Peyer's patch (tissue), 4 donors: ENCODE results near the gene SERGEF. TPM values are rescaled to one million over a fixed set of nuclear protein-coding genes. Genes with fewer than 3 reads are reported as not detected.
A peak's percentile ranks its signal among the peaks of the same experiment; 100 is the strongest.

Experiments used
- DNase-seq, 3 donors: peaks; one replicate each; pipeline ENCODE4 v3.0.0-alpha.2; 2017 to 2019
- H3K27ac ChIP-seq, 4 donors: fragments of 200-600 bp; sonication (generic); one replicate each; pipeline ENCODE4 v1.5.1; 2016 to 2019
- H3K27me3 ChIP-seq, 2 donors: fragments of 200-600 bp; sonication (generic); one replicate each; pipeline ENCODE4 v1.5.1; 2019
- H3K36me3 ChIP-seq, 3 donors: fragments of 200-600 bp; sonication (generic); one replicate each; pipeline ENCODE4 v1.5.1; 2016 to 2019
- H3K4me1 ChIP-seq, 4 donors: fragments of 200-600 bp; sonication (generic); one replicate each; pipeline ENCODE4 v1.5.1; 2016 to 2019
- H3K4me3 ChIP-seq, 4 donors: fragments of 200-600 bp; sonication (generic); 1 replicate in 3 of 4; 2 replicates in 1 of 4; pipeline ENCODE4 v1.5.1; 2016 to 2019; ENCODE audit warnings: mild to moderate bottlenecking in 1 of 4
- H3K9me3 ChIP-seq, 4 donors: fragments of 200-600 bp; sonication (generic); one replicate each; pipeline ENCODE4 v1.5.1; 2016 to 2019; ENCODE audit warnings: mild to moderate bottlenecking in 1 of 4
- CTCF ChIP-seq, 6 experiments: fragments of 450-650 bp in 4 of 6; fragments of 200-600 bp in 2 of 6; sonication (generic) in 1 of 6; IDR thresholded peaks; one replicate each; pipeline ENCODE4 v1.5.1; 2017 to 2019; ENCODE audit warnings: antibody characterized with exemption in 6 of 6, mild to moderate bottlenecking in 3 of 6, moderate library complexity in 1 of 6
- POLR2A ChIP-seq, 2 donors: fragments of 450-650 bp; IDR thresholded peaks; one replicate each; pipeline ENCODE4 v1.5.1; 2017; ENCODE audit warnings: antibody characterized with exemption in 2 of 2, mild to moderate bottlenecking in 2 of 2, moderate library complexity in 2 of 2
- total RNA-seq, 4 donors: library from RNA; depleted of rRNA; stranded (reverse); fragments of >200 nt; gene quantifications; one replicate each; pipeline ENCODE4 v1.1.0, GENCODE V29; 2016

Gene SERGEF
- total RNA-seq, 4 donors from 2014 or later: 19.4 to 40.4 (median 27.7) TPM

- Histone ChIP-seq H3K36me3 (no peaks in the 10 kb centered on the region), H3K27me3 (no peaks in the 10 kb centered on the region), H3K4me3 (no peak overlapping the region), H3K4me1 (no peaks in the 10 kb centered on the region), H3K27ac (no peak overlapping the region), H3K9me3 (no peaks in the 10 kb centered on the region)
- TF ChIP-seq CTCF (IDR thresholded peaks at IDR 0.05): no peak
- no peak for TF ChIP-seq POLR2A (IDR thresholded peaks at IDR 0.05)
- DNase-seq: no peak
Observed at GRCh38 chr11:17865765-17866428, 146.9 kb downstream of the SERGEF start.

GRCh38 chr11:17864478-17864941 lies 148.3 kb downstream of the SERGEF start:
- DNase-seq: peak in 1 of 3 donors; percentile 62
- no peaks in the 10 kb centered on the region for H3K4me1 ChIP-seq
- H3K27me3 ChIP-seq: no peaks in the 10 kb centered on the region
- H3K9me3 ChIP-seq: no peaks in the 10 kb centered on the region
- TF ChIP-seq CTCF (IDR thresholded peaks at IDR 0.05) (peak in 5 of 6 experiments; percentile 7 to 63 (median 42)), POLR2A (IDR thresholded peaks at IDR 0.05) (no peak)
- no peak overlapping the region for H3K4me3 ChIP-seq
- H3K27ac ChIP-seq: no peak overlapping the region
- H3K36me3 ChIP-seq: no peaks in the 10 kb centered on the region

- no peak for DNase-seq
- Histone ChIP-seq H3K4me1 (no peaks in the 10 kb centered on the region), H3K27ac (no peak overlapping the region), H3K4me3 (no peak overlapping the region), H3K9me3 (no peaks in the 10 kb centered on the region), H3K36me3 (no peaks in the 10 kb centered on the region), H3K27me3 (no peaks in the 10 kb centered on the region)
- TF ChIP-seq CTCF (IDR thresholded peaks at IDR 0.05) (no peak), POLR2A (IDR thresholded peaks at IDR 0.05) (no peak)
Observed at GRCh38 chr11:17861036-17861755, 151.7 kb downstream of the SERGEF start.

- DNase-seq: no peak
- H3K4me1 ChIP-seq: no peaks in the 10 kb centered on the region
- H3K36me3 ChIP-seq: no peaks in the 10 kb centered on the region
- no peak for TF ChIP-seq POLR2A (IDR thresholded peaks at IDR 0.05)
- H3K27ac ChIP-seq: no peak overlapping the region
- H3K4me3 ChIP-seq: no peak overlapping the region
- no peaks in the 10 kb centered on the region for H3K9me3 ChIP-seq
- no peaks in the 10 kb centered on the region for H3K27me3 ChIP-seq
Observed at GRCh38 chr11:17859552-17859951, 153.3 kb downstream of the SERGEF start.

- Histone ChIP-seq H3K9me3 (no peaks in the 10 kb centered on the region), H3K36me3 (no peaks in the 10 kb centered on the region), H3K4me3 (no peak overlapping the region), H3K4me1 (no peaks in the 10 kb centered on the region), H3K27me3 (no peaks in the 10 kb centered on the region), H3K27ac (no peak overlapping the region)
- TF ChIP-seq POLR2A (IDR thresholded peaks at IDR 0.05) (no peak), CTCF (IDR thresholded peaks at IDR 0.05) (no peak)
- no peak for DNase-seq
Observed at GRCh38 chr11:17855531-17856290, 157.1 kb downstream of the SERGEF start.

GRCh38 chr11:17853280-17853679 lies 159.6 kb downstream of the SERGEF start:
- Histone ChIP-seq H3K36me3 (no peaks in the 10 kb centered on the region), H3K9me3 (no peaks in the 10 kb centered on the region), H3K27ac (no peak overlapping the region), H3K27me3 (no peaks in the 10 kb centered on the region), H3K4me1 (no peaks in the 10 kb centered on the region), H3K4me3 (no peak overlapping the region)
- DNase-seq: no peak
- TF ChIP-seq POLR2A (IDR thresholded peaks at IDR 0.05): no peak
- no peak for TF ChIP-seq CTCF (IDR thresholded peaks at IDR 0.05)
